K562 (cell line): Measurements from ENCODE around the gene PTCH1. TPM values are rescaled to one million over a fixed set of nuclear protein-coding genes. Genes with fewer than 3 reads are reported as not detected.

Experiments used
- BCL6 ChIP-seq: fragments of 250-450 bp; sonication (Bioruptor Pico); IDR thresholded peaks from 2 replicates; pipeline ENCODE4 v1.4.0; 2020
- CC2D1A ChIP-seq: fragments of 450-650 bp; IDR thresholded peaks from 2 replicates; pipeline ENCODE4 v1.6.1; 2017; ENCODE audit warnings: mild to moderate bottlenecking
- CREB5 ChIP-seq: fragments of 250-450 bp; sonication (Bioruptor Pico); IDR thresholded peaks from 2 replicates; pipeline ENCODE4 v1.5.0; 2020; ENCODE audit warnings: mild to moderate bottlenecking
- DIDO1 ChIP-seq: fragments of 450-650 bp; IDR thresholded peaks from 2 replicates; pipeline ENCODE4 v1.6.1; 2016; ENCODE audit warnings: low read depth, missing biosample characterization, missing genetic modification characterization
- DNMT1 ChIP-seq: fragments of 450-650 bp; IDR thresholded peaks from 2 replicates; pipeline ENCODE4 v1.6.1; 2016; ENCODE audit warnings: antibody characterized with exemption, mild to moderate bottlenecking
- HMG20A ChIP-seq: fragments of 450-650 bp; formaldehyde crosslinking; conservative IDR thresholded peaks from 2 replicates; pipeline ENCODE4 v1.4.0; 2020; ENCODE audit warnings: mild to moderate bottlenecking, mixed read lengths
- MECOM ChIP-seq: fragments of 250-450 bp; sonication (Bioruptor Pico); IDR thresholded peaks from 2 replicates; pipeline ENCODE4 v1.8.0; 2022; ENCODE audit warnings: inconsistent platforms
- MTA1 ChIP-seq: fragments of 450-650 bp; IDR thresholded peaks from 2 replicates; pipeline ENCODE4 v1.6.1; 2017; ENCODE audit warnings: borderline replicate concordance
- POLR3A ChIP-seq: IDR thresholded peaks from 2 replicates; pipeline ENCODE4 v1.6.1; 2011; ENCODE audit warnings: borderline replicate concordance, mild to moderate bottlenecking, moderate library complexity; ENCODE audit not compliant: insufficient read length, insufficient read depth; ENCODE audit errors: extremely low read depth
- RFX5 ChIP-seq: IDR thresholded peaks from 2 replicates; pipeline ENCODE4 v1.6.1; 2011; ENCODE audit warnings: low read depth, mild to moderate bottlenecking, improper control_type of control experiment, low read length
- TAL1 ChIP-seq: fragments of 450-650 bp; IDR thresholded peaks from 2 replicates; pipeline ENCODE4 v1.6.1; 2016; ENCODE audit warnings: mild to moderate bottlenecking
- ZBED1 ChIP-seq: IDR thresholded peaks from 2 replicates; pipeline ENCODE4 v1.6.1; 2014
- ZMIZ1 ChIP-seq, 2 experiments: fragments of 150-350 bp in 1 of 2; IDR thresholded peaks; 2 replicates each; pipeline ENCODE4 v1.6.1; 2012 to 2016; ENCODE audit warnings: low read depth in 2 of 2, low read length in 2 of 2, mild to moderate bottlenecking in 1 of 2, moderate library complexity in 1 of 2
- ZNF449 ChIP-seq: fragments of 250-450 bp; sonication (Bioruptor Pico); IDR thresholded peaks from 2 replicates; pipeline ENCODE4 v1.8.0; 2022; ENCODE audit warnings: moderate library complexity, mild to moderate bottlenecking, inconsistent platforms
- polyA plus RNA-seq, 8 experiments: library from polyadenylated mRNA; depleted of rRNA in 4 of 8; stranded (reverse) in 5 of 8; unstranded in 3 of 8; fragments of >200 nt; fragmentation: Nextera tagmentation in 2 of 8; fragmentation: Illumina TruSeq in 1 of 8; extraction: Ambion mirVana in 2 of 8; extraction: Trizol in 1 of 8; gene quantifications; 2 replicates each; pipeline versions ENCODE4 v1.2.1 to v1.2.3, GENCODE V29; 2011 to 2014; ENCODE audit warnings: inconsistent platforms in 1 of 8, missing spikeins in 1 of 8
- total RNA-seq, 7 experiments: library from RNA; depleted of rRNA in 6 of 7; stranded (reverse); fragments of >200 nt in 6 of 7; fragmentation: Illumina TruSeq in 2 of 7; extraction: Trizol in 2 of 7; gene quantifications; 2 replicates each; pipeline versions ENCODE4 v1.2.1 to v1.2.3, GENCODE V29; 2011 to 2021; ENCODE audit warnings: low replicate concordance in 1 of 7
- TF ChIP-seq, protein P1 (sequence below): fragments of 250-450 bp; sonication (Bioruptor Pico); IDR thresholded peaks from 2 replicates; pipeline ENCODE4 v1.9.0; 2021; ENCODE audit warnings: mild to moderate bottlenecking, inconsistent platforms
- TF ChIP-seq, protein P2 (sequence below): conservative IDR thresholded peaks from 2 replicates; pipeline ENCODE4 v1.6.1; 2011; ENCODE audit warnings: low read depth, mild to moderate bottlenecking, low read length; ENCODE audit not compliant: control insufficient read depth

PTCH1 gene
- total and polyA plus RNA-seq, 9 of the 15 experiments (the other 6 are each of a cell fraction or from before 2014, with no cell fraction given), result 0.70 to 9.9 (median 3.8) TPM

DNA sequence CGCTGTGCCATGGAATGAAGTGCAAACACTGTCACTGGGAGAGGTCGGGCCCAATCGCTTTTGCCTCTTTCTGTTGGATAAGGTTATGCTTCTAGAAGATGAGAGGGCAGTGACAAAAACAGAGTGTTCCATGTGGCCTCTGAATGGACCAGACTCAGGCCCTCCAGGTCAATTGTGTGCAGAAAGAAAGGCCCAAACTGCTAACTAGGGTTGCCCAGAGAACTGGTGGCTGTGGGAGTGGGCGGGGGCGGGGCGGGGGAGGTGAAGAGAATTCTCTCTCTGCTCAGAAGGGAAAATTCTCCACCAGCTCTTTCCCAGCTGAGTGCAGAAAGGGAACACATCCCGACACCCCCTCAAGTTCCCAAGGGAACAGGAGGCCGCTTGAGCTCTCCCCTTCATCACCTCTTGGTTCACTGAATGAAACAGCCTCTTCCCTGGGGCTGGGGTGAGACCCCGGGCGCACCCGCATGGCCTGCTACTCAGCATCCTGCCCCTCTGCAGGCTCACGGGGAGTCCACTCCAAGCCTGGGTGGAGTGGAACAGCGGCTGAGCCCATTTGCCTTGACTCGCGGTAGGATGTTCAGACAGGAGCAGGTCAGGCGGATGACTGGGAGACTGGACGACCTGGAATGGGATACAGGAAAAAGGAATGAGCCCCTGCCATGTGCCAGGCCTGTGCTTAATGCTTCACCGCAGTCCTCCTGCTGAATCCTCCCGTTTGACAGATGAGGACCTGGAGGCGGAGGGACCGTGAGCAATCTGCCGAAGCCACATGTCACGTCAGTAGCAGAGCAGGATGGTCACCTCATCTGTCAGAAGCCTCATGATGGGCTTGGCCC is 105.5 kb downstream of the PTCH1 start (continued):
- TF ChIP-seq ZNF449 (CRISPR knock-in tag) (no peak), POLR3A (no peak), ZMIZ1 (IDR thresholded peaks at IDR 0.05; ENCODE audit: low read depth in 2 of 2, low read length in 2 of 2) (peak in 1 of 2 experiments; percentile 75; a peak in 1 of 4 replicates), HMG20A (CRISPR knock-in tag) (no peak), DNMT1 (no peak), BCL6 (CRISPR knock-in tag) (no peak), MTA1 (no peak), CC2D1A (peak; percentile 87; the same call in 1 of the 2 replicates), TAL1 (peak; percentile 78), MECOM (CRISPR knock-in tag) (peak; percentile 68; the same call in 1 of the 2 replicates), ZBED1 (no peak), DIDO1 (tag) (no peak), RFX5 (no peak), CREB5 (CRISPR knock-in tag) (no peak)
- TF ChIP-seq, protein P1, sequence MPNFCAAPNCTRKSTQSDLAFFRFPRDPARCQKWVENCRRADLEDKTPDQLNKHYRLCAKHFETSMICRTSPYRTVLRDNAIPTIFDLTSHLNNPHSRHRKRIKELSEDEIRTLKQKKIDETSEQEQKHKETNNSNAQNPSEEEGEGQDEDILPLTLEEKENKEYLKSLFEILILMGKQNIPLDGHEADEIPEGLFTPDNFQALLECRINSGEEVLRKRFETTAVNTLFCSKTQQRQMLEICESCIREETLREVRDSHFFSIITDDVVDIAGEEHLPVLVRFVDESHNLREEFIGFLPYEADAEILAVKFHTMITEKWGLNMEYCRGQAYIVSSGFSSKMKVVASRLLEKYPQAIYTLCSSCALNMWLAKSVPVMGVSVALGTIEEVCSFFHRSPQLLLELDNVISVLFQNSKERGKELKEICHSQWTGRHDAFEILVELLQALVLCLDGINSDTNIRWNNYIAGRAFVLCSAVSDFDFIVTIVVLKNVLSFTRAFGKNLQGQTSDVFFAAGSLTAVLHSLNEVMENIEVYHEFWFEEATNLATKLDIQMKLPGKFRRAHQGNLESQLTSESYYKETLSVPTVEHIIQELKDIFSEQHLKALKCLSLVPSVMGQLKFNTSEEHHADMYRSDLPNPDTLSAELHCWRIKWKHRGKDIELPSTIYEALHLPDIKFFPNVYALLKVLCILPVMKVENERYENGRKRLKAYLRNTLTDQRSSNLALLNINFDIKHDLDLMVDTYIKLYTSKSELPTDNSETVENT (CRISPR knock-in tag), result no peak
- TF ChIP-seq, protein P2, sequence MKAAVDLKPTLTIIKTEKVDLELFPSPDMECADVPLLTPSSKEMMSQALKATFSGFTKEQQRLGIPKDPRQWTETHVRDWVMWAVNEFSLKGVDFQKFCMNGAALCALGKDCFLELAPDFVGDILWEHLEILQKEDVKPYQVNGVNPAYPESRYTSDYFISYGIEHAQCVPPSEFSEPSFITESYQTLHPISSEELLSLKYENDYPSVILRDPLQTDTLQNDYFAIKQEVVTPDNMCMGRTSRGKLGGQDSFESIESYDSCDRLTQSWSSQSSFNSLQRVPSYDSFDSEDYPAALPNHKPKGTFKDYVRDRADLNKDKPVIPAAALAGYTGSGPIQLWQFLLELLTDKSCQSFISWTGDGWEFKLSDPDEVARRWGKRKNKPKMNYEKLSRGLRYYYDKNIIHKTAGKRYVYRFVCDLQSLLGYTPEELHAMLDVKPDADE, result peak; percentile 21; the same call in 1 of the 2 replicates
